Omental fat pad (tissue), 4 donors: ENCODE results near the gene NTN1. TPM values are rescaled to one million over a fixed set of nuclear protein-coding genes. Genes with fewer than 3 reads are reported as not detected.

Source experiments
- ATAC-seq: fragments of 150-250 bp; one replicate; pipeline ENCODE4 v1.9.1; 2016; ENCODE audit warnings: mild to moderate bottlenecking, moderate library complexity; ENCODE audit not compliant: low FRiP score
- DNase-seq: peaks from one replicate; pipeline ENCODE4 v3.0.0-alpha.2; 2019; ENCODE audit warnings: low spot score
- total RNA-seq, 4 donors: library from RNA; depleted of rRNA; stranded (reverse); fragments of >200 nt; gene quantifications; one replicate each; pipeline ENCODE4 v1.1.0, GENCODE V29; 2016
- TF ChIP-seq, protein P1 (sequence below), 3 donors: fragments of 450-650 bp; IDR thresholded peaks; one replicate each; pipeline ENCODE4 v1.5.1; 2016 to 2017; ENCODE audit warnings: antibody characterized with exemption in 3 of 3, mild to moderate bottlenecking in 3 of 3, moderate library complexity in 2 of 3

Gene NTN1
- total RNA-seq, 4 donors from 2014 or later: 0.69 to 7.3 (median 2.5) TPM

DNA sequence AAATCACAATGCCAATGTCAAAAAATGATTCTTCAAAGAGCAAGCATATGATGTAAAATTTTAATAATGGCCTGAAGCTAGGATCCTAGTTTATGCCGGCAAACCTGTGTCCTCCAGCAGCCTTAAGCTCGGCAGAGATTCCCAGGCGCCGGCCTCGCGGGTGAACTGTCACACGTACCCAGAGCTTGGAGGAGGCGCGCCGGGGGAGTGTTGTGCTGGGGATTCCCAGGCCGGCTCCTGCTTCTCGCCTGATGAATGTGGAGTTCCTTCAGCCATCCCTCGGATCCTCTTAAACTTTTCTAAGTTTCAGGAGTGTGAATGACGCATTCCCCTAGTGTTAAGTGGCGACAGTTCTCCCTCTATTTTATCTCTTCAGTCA lies 19.1 kb upstream of the NTN1 start:
- DNase-seq: no peak
- TF ChIP-seq, protein P1, sequence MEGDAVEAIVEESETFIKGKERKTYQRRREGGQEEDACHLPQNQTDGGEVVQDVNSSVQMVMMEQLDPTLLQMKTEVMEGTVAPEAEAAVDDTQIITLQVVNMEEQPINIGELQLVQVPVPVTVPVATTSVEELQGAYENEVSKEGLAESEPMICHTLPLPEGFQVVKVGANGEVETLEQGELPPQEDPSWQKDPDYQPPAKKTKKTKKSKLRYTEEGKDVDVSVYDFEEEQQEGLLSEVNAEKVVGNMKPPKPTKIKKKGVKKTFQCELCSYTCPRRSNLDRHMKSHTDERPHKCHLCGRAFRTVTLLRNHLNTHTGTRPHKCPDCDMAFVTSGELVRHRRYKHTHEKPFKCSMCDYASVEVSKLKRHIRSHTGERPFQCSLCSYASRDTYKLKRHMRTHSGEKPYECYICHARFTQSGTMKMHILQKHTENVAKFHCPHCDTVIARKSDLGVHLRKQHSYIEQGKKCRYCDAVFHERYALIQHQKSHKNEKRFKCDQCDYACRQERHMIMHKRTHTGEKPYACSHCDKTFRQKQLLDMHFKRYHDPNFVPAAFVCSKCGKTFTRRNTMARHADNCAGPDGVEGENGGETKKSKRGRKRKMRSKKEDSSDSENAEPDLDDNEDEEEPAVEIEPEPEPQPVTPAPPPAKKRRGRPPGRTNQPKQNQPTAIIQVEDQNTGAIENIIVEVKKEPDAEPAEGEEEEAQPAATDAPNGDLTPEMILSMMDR (IDR thresholded peaks at IDR 0.05): no peak
- no peak for ATAC-seq

GRCh38 chr17:9002606-9003354 lies 18.5 kb upstream of the NTN1 start:
- TF ChIP-seq, protein P1 (IDR thresholded peaks at IDR 0.05): no peak
- ATAC-seq: peak; percentile 54
- DNase-seq: no peak

DNA sequence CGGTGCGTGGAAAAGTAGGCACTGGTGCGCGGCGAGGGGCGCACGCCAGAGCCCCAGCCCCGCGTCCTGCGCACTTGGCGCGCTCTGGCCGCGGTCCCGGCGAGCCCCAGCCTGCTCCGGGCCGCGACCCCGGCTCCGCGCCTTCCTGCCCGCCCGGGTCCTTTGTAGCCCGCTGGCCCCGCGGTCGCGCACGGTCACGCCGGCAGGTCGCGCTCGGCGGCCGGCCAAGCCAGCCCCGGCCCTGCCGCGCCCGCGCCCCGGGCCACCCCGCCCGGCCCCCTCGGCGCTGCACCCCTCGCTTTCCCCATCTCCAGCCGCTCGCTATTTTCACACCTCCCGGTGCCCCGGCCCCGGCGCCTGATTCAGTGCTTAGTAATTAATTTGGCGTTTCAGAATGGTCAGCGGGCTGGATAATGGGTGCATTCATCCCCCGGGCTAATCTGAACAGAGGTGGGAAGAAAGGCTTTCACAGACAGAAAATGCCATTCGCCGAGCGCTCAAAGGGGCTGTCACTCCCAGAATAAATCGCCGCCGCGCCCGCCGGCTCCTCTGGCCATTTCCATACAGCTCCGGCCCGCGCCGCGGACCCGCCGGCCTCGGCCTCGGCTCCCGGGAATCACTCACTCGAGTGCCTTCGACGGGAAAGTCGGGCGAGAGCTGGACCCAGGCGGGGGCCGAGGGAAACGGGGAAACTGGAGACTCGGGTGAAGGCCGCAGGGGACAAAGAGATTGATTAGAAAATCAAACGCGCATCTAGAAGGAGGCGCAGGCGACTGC lies 17.8 kb upstream of the NTN1 start:
- ATAC-seq (peak; percentile 43), DNase-seq (no peak)
- TF ChIP-seq, protein P1 (IDR thresholded peaks at IDR 0.05): no peak

GRCh38 chr17:9004132-9004960 lies 17.0 kb upstream of the NTN1 start:
- DNase-seq (no peak), ATAC-seq (no peak)
- TF ChIP-seq, protein P1 (IDR thresholded peaks at IDR 0.05): no peak

GRCh38 chr17:9004961-9005285 lies 16.4 kb upstream of the NTN1 start:
- TF ChIP-seq, protein P1 (IDR thresholded peaks at IDR 0.05): no peak
- DNase-seq (no peak), ATAC-seq (no peak)

DNA sequence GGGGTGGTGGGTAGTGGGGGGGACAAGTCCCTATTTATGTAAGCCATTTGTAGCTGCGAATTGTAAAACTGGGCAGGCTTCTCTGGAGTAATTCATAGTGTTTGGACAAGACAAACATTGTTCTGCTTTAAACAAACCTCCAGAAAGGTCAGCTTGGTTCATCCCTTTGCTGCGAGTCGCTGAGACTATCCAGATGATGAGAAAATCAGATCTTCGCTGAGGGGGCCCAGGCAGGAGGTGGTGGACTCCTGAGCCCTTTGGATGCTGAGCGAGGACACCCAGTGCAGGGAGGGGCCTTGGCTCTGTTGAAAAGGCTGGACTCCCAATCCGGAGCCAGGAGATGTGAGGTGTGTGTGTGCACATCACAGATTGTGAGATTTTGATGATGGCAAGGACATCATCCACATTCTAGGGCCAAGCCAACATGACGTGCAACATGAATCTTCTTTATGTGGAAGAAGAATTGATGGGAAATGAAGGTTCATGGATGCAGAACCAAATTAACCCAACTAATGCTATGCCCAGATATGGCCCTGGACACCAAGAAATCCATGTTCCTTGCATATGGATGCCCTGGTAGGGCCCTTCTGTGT lies 15.0 kb upstream of the NTN1 start:
- DNase-seq: no peak
- ATAC-seq: no peak
- TF ChIP-seq, protein P1 (IDR thresholded peaks at IDR 0.05): no peak
